ENCODE results near the gene USP5.

- TF ChIP-seq EZH2phosphoT487 (IDR thresholded peaks at IDR 0.05; ENCODE audit: insufficient read depth, low read depth): no peak
- no peak for TF ChIP-seq EZH2 (IDR thresholded peaks at IDR 0.05; ENCODE audit: insufficient read depth, poor library complexity, severe bottlenecking)
These were observed 60.4 kb downstream of the USP5 start for GRCh38 chr12:6912164-6912935.

Data from GM23248 (cell line).